GM21786 (cell line): ENCODE data around the gene AXDND1.
"Not testable (repeated sequence)": the region's sequence is repeated elsewhere in the genome, so short reads cannot be mapped to it uniquely, and the experiment has no call there.

ENCODE experiments used
- ATAC-seq: cut with Tn5 transposase; IDR thresholded peaks from one replicate; pipeline ENCODE4 v1.9.1; 2021; ENCODE audit not compliant: unreplicated experiment

Gene AXDND1

DNA sequence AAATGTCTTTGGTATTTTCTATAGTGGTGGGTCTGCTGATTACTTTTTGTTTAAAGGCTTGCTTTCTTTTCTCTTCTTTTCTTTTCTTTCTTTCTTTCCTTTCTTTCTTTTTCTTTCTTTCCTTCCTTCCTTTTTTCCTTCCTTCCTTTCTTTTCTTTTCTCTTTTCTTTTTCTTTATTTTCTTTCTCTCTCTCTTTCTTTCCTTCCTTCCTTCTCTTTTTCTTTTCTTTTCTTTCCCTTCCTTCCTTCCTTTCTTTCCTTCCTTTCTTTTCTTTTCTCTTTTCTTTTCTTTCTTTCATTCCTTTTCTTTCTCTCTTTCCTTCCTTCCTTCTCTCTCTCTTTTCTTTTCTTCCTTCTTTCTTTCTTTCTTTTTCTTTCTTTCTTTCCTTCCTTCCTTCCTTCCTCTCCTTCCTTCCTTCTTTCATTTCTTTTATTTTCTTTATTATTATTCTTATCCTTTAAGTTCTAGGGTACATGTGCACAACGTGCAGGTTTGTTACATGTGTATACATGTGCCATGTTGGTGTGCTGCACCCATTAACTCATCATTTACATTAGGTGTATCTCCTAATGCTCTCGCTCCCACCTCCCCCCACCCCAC lies 93.9 kb downstream of the AXDND1 start:
- ATAC-seq, result not testable (repeated sequence)

- ATAC-seq, result not testable (repeated sequence)
Observed at GRCh38 chr1:179465661-179466060, 99.9 kb downstream of the AXDND1 start.

GRCh38 chr1:179474713-179475112 lies 108.9 kb downstream of the AXDND1 start:
- ATAC-seq, result no peak

DNA sequence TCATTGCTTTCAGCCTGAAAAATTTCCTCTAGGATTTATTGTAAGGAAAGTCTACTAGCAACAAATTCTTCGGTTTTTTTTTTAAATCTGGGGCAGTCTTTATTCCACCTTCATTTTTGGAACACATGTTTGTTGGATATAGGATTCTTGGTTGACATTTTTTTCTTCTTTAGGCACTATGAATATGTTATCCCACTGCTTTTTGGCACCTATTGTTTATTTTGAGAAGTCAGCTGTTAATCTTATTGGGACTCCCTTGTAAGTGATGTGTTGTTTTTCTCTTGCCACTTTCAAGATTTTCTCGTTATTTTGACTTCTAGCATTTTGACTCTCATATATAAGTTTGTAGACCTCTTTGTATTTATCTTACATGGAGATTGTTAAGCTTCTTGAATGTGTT lies 110.7 kb downstream of the AXDND1 start:
- no peak for ATAC-seq

DNA sequence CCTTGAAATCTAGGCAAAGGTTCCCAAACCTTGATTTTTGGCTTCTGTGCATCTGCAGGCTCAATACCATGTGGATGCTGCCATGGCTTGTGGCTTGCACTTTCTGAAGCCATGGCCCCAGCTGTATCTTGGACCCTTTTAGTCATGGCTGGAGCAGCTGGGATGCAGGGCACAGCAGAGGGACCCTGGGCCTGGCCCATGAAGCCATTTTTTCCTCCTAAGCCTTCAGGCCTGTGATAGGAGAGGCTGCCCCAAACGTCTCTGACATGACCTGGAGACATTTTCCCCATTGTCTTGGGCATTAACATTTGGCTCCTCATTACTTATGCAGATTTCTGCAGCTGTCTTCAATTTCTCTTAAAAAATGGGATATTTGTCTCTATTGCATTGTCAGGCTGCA lies 112.6 kb downstream of the AXDND1 start:
- ATAC-seq, result no peak

- ATAC-seq, result no peak
Observed at GRCh38 chr1:179490611-179491010, 124.8 kb downstream of the AXDND1 start.

DNA sequence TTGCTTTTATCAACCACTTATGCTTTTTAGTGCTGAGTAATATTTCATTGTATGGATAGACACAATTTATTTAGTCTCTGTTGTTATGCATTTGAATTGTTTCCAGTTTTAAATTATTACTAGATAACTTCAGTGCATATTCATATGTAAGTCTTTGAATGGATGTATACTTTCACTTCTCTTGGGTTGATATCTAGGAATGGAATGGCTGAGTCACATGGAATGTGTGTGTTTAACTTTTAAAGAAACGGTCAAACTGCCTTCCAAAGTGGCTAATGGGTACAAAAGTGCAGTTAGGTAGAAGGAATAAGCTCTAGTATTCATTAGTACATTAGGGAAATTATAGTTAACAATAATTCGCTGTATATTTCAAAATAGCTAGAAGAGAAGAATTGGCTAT lies 127.6 kb downstream of the AXDND1 start:
- ATAC-seq, result no peak

DNA sequence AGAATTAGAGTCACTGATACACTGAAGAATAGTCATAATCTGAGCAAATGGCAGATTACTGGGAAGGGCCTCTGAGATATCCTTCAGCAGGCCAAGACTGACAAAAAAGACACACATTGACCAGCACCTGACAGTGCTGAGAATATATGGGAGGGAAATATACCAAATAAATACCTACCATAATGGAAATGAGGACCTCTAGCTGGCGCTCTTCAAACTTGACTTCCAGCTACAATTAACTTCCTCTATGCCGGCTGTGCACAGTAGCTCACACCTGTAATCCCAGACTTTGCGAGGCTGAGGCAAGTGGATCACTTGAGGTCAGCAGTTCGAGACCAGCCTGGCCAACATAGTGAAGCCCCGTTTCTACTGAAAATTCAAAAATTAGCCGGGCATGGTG lies 140.4 kb downstream of the AXDND1 start:
- no peak for ATAC-seq

GRCh38 chr1:179509384-179509783 lies 143.6 kb downstream of the AXDND1 start:
- no peak for ATAC-seq

GRCh38 chr1:179510038-179510437 lies 144.3 kb downstream of the AXDND1 start:
- peak; percentile 95 for ATAC-seq

- no peak for ATAC-seq
Observed at GRCh38 chr1:179516976-179517705, 151.4 kb downstream of the AXDND1 start.

DNA sequence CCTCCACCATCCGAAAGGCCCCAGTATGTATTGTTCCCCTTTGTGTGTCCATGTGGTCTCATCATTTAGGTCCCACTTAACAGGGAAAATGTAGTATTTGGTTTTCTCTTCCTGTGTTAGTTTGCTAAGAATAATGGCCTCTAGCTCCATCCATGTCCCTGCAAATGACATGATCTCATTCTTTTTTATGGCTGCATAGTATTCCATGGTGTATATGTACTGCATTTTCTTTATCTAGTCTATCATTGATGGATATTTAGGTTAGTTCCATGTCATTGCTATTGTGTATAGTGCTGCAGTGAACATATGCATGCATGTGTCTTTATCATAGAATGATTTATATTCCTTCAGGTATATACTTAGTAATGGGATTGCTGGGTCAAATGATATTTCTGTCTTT lies 152.8 kb downstream of the AXDND1 start:
- not testable (repeated sequence) for ATAC-seq

- ATAC-seq, result no peak
Observed at GRCh38 chr1:179529482-179530195, 163.9 kb downstream of the AXDND1 start.

GRCh38 chr1:179530352-179530751 lies 164.6 kb downstream of the AXDND1 start:
- ATAC-seq, result no peak

DNA sequence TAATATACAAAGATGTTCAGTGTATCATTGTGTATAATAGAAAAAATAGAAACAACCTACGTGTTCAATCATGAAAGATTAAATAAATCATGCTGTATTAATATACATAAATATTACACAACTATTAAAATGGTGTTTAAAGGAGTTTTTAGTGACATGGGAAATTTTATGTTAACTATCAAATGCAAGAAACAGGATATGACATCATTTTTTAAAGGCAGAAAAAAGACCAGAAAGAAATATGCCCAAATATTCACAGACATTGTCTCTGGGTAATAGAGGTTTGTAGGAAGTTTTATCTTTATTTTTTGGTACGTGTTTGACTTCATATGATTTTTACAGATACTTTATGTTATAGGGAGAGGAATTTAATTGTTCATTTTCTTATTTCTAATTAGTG lies 176.0 kb downstream of the AXDND1 start:
- ATAC-seq, result no peak

DNA sequence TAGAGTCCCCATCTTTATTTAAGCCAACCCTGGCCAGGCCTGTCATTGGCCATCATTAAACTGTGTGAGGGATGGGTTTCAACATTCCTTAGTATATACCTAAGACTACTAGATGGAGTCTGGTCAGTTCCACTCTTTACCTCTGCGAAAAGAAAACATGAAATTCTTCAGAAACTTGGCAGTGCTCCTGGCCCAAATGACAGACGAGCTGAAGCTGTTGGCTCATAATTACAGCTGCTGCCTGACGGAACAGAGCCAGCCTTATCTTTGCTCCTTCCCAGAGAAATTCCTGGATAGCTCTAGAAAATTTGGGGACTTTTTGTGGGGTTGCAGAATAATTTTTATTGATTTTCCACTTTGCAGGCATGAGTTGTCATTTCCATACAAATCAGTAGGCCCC lies 179.6 kb downstream of the AXDND1 start:
- ATAC-seq, result no peak

DNA sequence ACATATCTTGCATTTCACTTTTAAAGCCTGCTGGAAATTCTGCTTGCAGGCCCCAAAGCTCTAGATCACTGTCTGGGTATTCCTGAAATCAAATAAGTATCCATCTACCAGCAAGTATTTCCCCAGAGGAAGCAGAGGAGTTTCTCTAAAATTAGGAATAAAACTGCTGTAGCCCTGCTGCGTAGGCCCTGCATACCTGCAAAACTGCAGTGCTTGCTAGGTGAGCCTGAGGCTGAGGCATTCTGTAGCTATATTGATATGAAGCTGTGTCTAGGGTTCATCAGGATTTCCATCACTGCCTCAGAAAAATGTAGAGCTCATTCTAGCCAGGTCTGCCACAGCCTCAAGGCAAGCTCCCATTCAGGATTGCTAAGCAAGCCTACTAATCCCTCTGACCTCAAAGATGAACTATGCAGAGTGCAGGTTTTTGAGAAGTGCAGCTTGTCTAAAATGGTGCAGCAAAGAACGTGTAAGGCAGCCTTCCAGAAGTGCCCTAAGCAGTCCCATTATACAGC lies 181.3 kb downstream of the AXDND1 start:
- no peak for ATAC-seq

- ATAC-seq, result no peak
Observed at GRCh38 chr1:179548666-179549367, 183.0 kb downstream of the AXDND1 start.

DNA sequence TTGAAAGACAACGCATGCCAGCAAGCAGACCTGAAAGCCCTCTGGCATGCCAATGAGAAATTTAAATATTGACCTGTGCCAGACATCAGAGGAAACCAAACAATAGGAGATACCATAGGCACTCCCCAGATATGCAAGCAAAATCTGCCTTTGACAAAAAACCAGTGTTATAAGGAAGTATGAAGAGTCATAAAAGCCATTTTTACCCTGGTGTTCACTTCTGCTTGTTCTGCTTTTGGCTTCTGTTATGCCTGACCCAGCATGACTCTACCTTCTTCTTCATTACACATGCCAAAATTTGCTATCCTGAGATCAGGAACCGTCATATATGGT lies 183.6 kb downstream of the AXDND1 start:
- no peak for ATAC-seq

GRCh38 chr1:179550746-179551682 lies 185.2 kb downstream of the AXDND1 start:
- peak; percentile 72 for ATAC-seq
